HG03432 (cell line): Measurements from ENCODE around the gene RPTOR.
"Not testable (repeated sequence)": the region's sequence is repeated elsewhere in the genome, so short reads cannot be mapped to it uniquely, and the experiment has no call there.

Experiments used
- ATAC-seq: cut with Tn5 transposase; IDR thresholded peaks from one replicate; pipeline ENCODE4 v1.9.1; 2021; ENCODE audit warnings: mild to moderate bottlenecking, moderate library complexity; ENCODE audit not compliant: unreplicated experiment

Gene RPTOR

GRCh38 chr17:80614332-80615047 lies 69.9 kb downstream of the RPTOR start:
- ATAC-seq = no peak

- no peak for ATAC-seq
Measured at GRCh38 chr17:80615376-80615775, 70.7 kb downstream of the RPTOR start.

- ATAC-seq = no peak
Measured at GRCh38 chr17:80616705-80617104, 72.1 kb downstream of the RPTOR start.

DNA sequence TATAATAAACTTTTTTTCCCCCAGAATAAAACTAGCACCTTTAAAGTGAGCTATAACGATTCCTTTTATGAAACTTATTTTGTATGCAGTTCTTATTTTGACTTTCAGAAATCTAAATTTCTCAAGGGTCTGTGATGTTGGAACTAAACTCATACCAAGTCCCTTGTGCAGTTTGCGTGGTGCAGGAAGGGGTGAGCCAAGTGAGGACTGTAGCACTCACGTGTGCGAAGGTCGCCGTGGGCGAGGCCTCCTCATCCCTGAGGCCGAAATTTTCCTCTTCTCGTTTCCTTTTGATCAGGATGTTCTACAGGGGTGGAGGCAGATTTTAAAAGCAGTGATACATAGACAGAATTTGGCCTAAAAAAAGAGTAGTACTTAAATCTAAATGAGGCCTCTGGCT lies 73.7 kb downstream of the RPTOR start:
- ATAC-seq = no peak

DNA sequence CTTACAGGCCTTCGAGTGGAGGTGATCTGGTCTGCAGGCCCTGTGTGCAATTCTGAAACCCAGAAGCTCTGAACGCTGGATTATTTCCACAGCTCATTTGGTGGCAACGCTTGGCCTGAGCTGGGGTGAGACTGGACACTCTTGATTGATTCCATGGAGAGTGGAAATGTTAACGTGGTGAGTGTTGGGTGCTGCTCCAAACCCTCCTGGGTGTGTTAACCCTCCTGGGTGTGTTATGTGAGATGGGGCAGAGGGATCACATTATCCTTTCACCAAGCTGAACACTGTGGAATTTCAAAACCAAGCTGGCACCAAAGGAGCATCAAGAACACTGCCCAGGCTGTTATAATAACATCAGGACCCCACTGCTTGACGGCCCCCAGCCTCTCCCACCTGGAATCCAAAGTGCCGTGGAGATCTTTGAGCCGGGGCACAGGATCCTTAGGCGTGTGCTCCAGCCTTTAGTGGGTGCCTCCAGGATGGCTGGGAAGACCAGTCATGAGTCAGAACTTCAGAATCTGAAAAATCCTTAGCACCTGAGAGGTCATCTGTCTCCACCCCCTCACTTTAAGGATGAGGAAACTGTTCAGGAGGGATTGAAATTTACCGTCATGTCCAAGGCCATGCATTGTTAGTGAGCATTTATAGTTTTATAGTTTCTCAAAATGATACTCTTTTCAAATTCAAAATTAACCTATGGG lies 75.0 kb downstream of the RPTOR start:
- ATAC-seq = no peak

DNA sequence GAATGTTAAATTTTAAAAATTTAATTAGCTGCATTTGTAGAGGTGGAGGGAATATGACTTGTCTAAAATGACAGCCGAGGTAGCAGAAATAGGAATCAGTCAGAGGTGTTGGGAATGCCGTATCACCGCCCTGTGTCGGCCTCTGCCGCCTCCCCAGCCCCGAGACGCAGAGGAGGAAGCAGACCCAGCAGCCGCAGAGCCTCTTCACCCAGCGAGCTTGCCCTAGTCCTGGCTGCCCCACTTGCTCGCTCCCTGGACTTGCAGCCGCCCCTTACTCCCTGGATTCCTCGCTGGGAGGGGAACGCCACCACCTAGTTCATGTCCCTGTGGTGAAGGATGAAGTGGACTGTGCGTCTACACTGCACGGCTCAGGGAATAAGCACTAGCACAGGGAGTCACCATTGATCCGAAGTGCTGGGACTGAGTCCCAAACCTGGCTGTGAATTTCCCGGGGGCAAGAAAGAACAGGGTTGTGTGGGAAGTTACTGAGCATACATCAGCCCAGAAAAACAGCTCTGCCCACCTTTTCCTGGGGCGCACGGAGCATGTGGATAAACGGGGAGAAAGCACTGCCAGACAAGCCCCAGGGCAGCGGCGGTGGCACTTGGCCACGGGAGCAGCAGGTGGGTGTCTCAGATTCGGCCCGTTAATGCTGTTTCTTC lies 76.8 kb downstream of the RPTOR start:
- no peak for ATAC-seq

GRCh38 chr17:80621997-80622357 lies 77.3 kb downstream of the RPTOR start:
- ATAC-seq = no peak

- ATAC-seq = no peak
Measured at GRCh38 chr17:80624864-80625263, 80.2 kb downstream of the RPTOR start.

DNA sequence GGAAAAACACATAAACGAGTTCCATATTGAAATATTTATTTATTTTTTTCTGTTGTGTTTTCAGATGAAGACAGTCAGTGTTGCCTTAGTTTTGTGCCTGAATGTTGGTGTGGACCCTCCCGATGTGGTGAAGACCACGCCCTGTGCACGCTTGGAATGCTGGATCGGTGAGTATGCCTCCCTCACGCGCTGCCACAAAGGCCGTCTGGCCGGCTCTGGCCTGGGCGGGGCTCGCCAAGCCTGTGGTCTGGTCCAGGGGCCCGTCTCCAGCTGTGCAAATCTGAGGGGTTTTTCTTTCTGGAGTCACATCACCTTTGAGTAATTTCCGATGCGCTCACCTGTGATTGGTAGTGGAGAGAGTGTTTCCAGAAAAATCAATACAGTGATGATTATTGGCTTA lies 81.0 kb downstream of the RPTOR start:
- ATAC-seq = no peak

DNA sequence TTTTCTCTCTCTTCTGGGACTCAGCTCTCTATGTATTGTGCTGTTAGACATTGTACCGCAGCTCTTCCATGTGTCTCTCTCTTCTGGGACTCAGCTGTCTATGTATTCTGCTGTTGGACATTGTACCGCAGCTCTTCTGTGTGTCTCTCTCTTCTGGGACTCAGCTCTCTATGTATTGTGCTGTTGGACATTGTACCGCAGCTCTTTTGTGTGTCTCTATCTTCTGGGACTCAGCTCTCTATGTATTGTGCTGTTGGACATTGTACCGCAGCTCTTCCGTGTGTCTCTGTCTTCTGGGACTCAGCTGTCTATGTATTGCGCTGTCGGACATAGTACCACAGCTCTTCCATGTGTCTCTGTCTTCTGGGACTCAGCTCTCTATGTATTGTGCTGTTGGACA lies 84.2 kb downstream of the RPTOR start:
- ATAC-seq = not testable (repeated sequence)

DNA sequence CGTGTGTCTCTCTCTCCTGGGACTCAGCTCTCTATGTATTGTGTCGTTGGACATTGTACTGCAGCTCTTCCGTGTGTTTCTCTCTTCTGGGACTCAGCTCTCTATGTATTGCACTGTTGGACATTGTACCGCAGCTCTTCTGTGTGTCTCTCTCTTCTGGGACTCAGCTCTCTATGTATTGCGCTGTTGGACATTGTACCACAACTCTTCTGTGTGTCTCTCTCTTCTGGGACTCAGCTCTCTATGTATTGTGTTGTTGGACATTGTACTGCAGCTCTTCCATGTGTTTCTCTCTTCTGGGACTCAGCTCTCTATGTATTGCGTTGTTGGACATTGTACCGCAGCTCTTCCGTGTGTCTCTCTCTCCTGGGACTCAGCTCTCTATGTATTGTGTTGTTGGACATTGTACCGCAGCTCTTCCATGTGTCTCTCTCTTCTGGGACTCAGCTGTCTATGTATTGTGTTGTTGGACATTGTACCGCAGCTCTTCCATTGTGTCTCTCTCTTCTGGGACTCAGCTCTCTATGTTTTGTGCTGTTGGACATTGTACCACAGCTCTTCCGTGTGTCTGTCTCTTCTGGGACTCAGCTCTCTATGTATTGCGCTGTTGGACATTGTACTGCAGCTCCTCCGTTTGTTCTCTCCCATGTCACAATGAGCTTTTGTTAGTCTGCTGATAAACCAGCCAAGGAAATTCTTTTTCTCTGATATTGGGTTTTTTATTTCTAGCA lies 84.8 kb downstream of the RPTOR start:
- ATAC-seq = no peak

DNA sequence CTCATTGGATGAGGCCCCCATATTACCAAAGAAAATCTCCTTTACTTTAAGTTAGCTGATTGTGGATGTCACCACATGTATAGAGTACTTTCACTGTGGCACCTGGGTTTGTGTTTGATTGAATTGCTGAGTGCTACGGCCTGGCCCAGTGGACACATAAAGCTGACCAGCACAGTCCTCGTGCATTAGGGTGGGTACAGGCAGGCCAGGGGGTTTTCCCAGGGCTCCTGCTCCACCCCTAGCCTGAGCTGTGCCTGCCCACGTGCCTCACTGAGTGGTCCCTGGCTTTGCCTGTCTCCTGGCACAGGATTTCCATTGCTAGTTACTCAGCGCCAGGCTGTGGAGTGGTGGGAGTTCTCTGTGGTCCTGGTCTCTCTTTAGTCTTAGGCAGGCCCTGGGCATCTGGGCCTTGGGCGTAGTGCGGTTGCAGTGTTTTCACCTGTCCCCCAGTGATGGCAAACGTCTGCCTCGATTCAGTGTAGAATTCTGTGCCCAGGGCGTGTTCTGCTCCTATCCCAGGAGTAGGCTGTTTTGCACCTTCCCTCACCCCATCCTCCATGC lies 86.0 kb downstream of the RPTOR start:
- no peak for ATAC-seq

GRCh38 chr17:80631142-80632045 lies 86.8 kb downstream of the RPTOR start:
- no peak for ATAC-seq

GRCh38 chr17:80632046-80632581 lies 87.5 kb downstream of the RPTOR start:
- ATAC-seq = no peak

DNA sequence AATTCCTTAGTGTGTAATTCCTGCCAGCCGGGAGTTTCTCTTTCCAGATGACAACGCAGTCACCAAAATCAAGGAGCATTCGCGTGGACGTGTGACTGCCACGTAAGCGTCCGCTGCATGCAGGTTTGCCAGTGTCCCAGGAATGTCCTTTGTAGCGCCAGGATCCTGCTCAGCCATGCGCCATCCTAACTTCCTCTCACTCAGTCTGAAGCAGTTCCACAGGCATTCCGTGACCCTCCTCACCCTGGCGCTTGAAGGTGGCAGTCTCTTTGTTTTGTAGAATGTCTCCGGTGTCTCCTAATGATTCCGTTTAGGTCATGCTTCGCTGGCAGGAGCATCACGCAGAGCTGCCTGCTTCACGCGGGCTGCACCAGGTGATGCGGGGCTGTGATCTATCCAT lies 88.6 kb downstream of the RPTOR start:
- ATAC-seq = no peak

- ATAC-seq = no peak
Measured at GRCh38 chr17:80633994-80634566, 89.4 kb downstream of the RPTOR start.

DNA sequence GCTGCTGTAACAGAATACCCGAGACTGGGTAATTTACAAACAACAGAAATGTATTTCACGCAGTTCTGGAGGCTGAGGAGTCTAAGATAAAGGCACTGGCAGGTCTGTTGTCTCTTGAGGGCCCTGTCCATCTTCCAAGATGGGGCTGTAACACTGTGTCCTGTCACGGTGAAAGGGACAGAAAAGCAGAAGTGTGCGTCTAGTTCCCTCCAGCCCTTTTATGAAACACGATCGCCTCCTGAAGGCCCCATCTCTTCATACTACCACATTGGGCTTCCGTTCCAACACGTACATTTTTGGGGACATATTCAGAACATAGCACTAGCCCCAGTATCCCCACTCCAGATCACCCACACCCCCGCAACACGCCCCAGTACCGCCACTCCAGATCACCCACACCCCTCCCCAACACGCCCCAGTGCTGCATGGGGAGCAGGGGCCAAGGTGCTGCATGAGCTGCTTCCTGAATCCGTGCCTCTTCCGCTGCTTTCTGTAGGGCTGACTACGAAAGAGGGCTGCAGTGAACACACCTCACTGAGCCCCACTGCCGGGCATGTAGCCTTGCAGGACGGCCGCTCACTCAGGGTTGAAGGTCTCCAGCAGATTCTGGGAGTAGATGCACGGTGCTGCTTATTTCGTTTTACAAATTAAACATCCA lies 91.9 kb downstream of the RPTOR start:
- no peak for ATAC-seq

- no peak for ATAC-seq
Measured at GRCh38 chr17:80637048-80637781, 92.6 kb downstream of the RPTOR start.
